ENCODE measurements around the gene ZNF804B. TPM values are rescaled to one million over a fixed set of nuclear protein-coding genes. Genes with fewer than 3 reads are reported as not detected.

The ZNF804B gene
- total and polyA plus RNA-seq, 4 donors = not detected

GRCh38 chr7:88758381-88759229, 895 bp upstream of the ZNF804B start (continued):
- no peak for TF ChIP-seq ATF3 (IDR thresholded peaks at IDR 0.05)

- WGBS = 13% methylated on average over 6 of the region's 6 CpGs
- H3K27ac ChIP-seq (ENCODE audit: low read depth in 1 of 2, low read length in 2 of 2) = no peak overlapping the region
- peaks cover 10 to 12% (median 11%) of the 10 kb centered on the region in 4 donors for H3K4me1 ChIP-seq (ENCODE audit: control insufficient read depth in 4 of 4, insufficient read depth in 4 of 4, low read length in 3 of 4)
- TF ChIP-seq MAX (IDR thresholded peaks at IDR 0.05) = no peak
- TF ChIP-seq GABPA (IDR thresholded peaks at IDR 0.05 in 1 of 2, conservative IDR thresholded peaks at IDR 0.05 in 1 of 2) = no peak
- no peak for TF ChIP-seq EGR1 (IDR thresholded peaks at IDR 0.05; ENCODE audit: low read depth in 2 of 2)
- no peak for TF ChIP-seq TAF1 (conservative IDR thresholded peaks at IDR 0.05)
- no peak for TF ChIP-seq HNF4A (conservative IDR thresholded peaks at IDR 0.05)
- no peak for TF ChIP-seq CTCF (IDR thresholded peaks at IDR 0.05; ENCODE audit: low read depth, low read length, missing input control)
- TF ChIP-seq SP1 (IDR thresholded peaks at IDR 0.05) = no peak
- peak overlapping the region in 1 of 3 donors; percentile 37 for H3K4me3 ChIP-seq (ENCODE audit: low read depth in 1 of 3, low read length in 3 of 3)
- H3K36me3 ChIP-seq (ENCODE audit: control insufficient read depth in 4 of 4, insufficient read depth in 3 of 4, low read depth in 1 of 4, low read length in 3 of 4) = no peaks in the 10 kb centered on the region
- peaks cover 2 to 14% (median 9%) of the 10 kb centered on the region in 4 donors for H3K27me3 ChIP-seq (ENCODE audit: control insufficient read depth in 4 of 4, insufficient read depth in 4 of 4, low read length in 3 of 4)
- H3K9ac ChIP-seq (ENCODE audit: low read depth in 1 of 2, low read length in 2 of 2) = no peak overlapping the region
- no peak for DNase-seq (ENCODE audit: low spot score)
- no peaks in the 10 kb centered on the region for H3K9me3 ChIP-seq (ENCODE audit: control insufficient read depth in 4 of 4, low read length in 3 of 4)
Observed at GRCh38 chr7:88760136-88760515, 626 bp downstream of the ZNF804B start.

- TF ChIP-seq REST (IDR thresholded peaks at IDR 0.05) (no peak), TAF1 (conservative IDR thresholded peaks at IDR 0.05) (no peak), GABPA (IDR thresholded peaks at IDR 0.05 in 1 of 2, conservative IDR thresholded peaks at IDR 0.05 in 1 of 2) (no peak), RXRA (IDR thresholded peaks at IDR 0.05) (no peak), NR2F2 (IDR thresholded peaks at IDR 0.05) (no peak), JUND (IDR thresholded peaks at IDR 0.05) (no peak), ATF3 (IDR thresholded peaks at IDR 0.05) (no peak), YY1 (IDR thresholded peaks at IDR 0.05) (no peak), FOXA1 (IDR thresholded peaks at IDR 0.05) (no peak), RAD21 (IDR thresholded peaks at IDR 0.05) (no peak), HNF4G (IDR thresholded peaks at IDR 0.05) (no peak), MAX (IDR thresholded peaks at IDR 0.05) (no peak), FOXA2 (IDR thresholded peaks at IDR 0.05) (no peak), CTCF (IDR thresholded peaks at IDR 0.05; ENCODE audit: low read depth, low read length, missing input control) (no peak), ZBTB33 (IDR thresholded peaks at IDR 0.05) (no peak)
- Histone ChIP-seq H3K4me1 (ENCODE audit: control insufficient read depth in 4 of 4, insufficient read depth in 4 of 4, low read length in 3 of 4) (peaks cover 10 to 12% (median 11%) of the 10 kb centered on the region in 4 donors), H3K27ac (ENCODE audit: low read depth in 1 of 2, low read length in 2 of 2) (no peak overlapping the region), H3K9ac (ENCODE audit: low read depth in 1 of 2, low read length in 2 of 2) (no peak overlapping the region), H3K27me3 (ENCODE audit: control insufficient read depth in 4 of 4, insufficient read depth in 4 of 4, low read length in 3 of 4) (peaks cover 2 to 14% (median 9%) of the 10 kb centered on the region in 4 donors), H3K9me3 (ENCODE audit: control insufficient read depth in 4 of 4, low read length in 3 of 4) (no peaks in the 10 kb centered on the region), H3K4me3 (ENCODE audit: low read depth in 1 of 3, low read length in 3 of 3) (no peak overlapping the region), H3K36me3 (ENCODE audit: control insufficient read depth in 4 of 4, insufficient read depth in 3 of 4, low read depth in 1 of 4, low read length in 3 of 4) (no peaks in the 10 kb centered on the region)
- no peak for DNase-seq (ENCODE audit: low spot score)
- WGBS = 54% methylated on average over 1 of the region's 1 CpG
Observed at GRCh38 chr7:88761779-88762178, 2.3 kb downstream of the ZNF804B start.

All from liver (tissue), 9 donors.